Gastrocnemius medialis (tissue), 4 donors: ENCODE data around the gene CHST14.

ENCODE experiments used
- CTCF ChIP-seq, 5 experiments: fragments of 450-650 bp in 3 of 5; fragments of 200-600 bp in 2 of 5; sonication (generic) in 2 of 5; IDR thresholded peaks in 4 of 5; conservative IDR thresholded peaks in 1 of 5; 1 replicate in 4 of 5; 2 replicates in 1 of 5; pipeline ENCODE4 v1.5.1; 2016 to 2019; ENCODE audit warnings: antibody characterized with exemption in 5 of 5, mild to moderate bottlenecking in 3 of 5, moderate library complexity in 3 of 5
- POLR2A ChIP-seq, 2 donors: fragments of 450-650 bp; IDR thresholded peaks; one replicate each; pipeline ENCODE4 v1.6.1; 2017; ENCODE audit warnings: antibody characterized with exemption in 2 of 2, mild to moderate bottlenecking in 2 of 2, moderate library complexity in 2 of 2

- TF ChIP-seq CTCF (IDR thresholded peaks at IDR 0.05 in 4 of 5, conservative IDR thresholded peaks at IDR 0.05 in 1 of 5) (no peak), POLR2A (IDR thresholded peaks at IDR 0.05) (no peak)
Measured at GRCh38 chr15:40451527-40452158, 19.1 kb upstream of the CHST14 start.
